ENCODE measurements around the gene ACSL5.
"Not testable (repeated sequence)": the region's sequence is repeated elsewhere in the genome, so short reads cannot be mapped to it uniquely, and the experiment has no call there.

Gene ACSL5

DNA sequence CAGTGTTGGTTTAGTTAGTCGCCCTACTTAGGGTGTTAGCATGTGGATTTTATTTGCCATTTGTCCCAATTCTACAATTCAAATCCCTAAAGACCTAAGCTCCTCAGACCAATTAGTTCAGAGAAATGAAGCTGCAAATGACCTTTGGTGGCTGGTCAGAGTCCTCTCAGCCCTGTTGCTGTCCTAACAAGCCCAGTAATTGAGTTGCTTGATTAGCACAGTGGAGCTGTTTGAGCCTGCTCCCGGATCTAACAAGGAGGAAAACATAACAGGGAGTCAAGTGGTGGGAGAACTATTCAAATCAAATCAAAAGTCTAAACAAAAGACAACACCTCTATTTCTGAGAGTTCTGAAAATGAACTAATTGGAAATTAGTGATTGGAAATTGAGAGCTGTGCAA is 50.7 kb downstream of the ACSL5 start:
- DNase-seq: no peak

DNA sequence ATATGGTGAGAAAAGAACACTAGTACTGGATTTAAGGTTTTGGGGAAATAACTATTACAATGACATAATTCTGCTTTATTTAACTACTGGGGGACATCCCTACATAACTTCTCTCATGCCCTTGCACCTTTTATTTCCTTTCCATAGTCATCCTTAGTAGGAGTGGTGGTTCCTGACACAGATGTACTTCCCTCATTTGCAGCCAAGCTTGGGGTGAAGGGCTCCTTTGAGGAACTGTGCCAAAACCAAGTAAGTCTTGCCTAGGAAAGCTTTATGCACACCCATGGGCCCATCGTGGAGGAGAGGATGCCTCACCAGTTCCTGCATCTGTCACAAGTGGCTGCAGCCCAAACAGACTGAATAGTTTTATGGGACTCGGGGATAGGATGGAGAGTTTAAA is 52.2 kb downstream of the ACSL5 start:
- DNase-seq: peak; percentile 47 to 48

DNA sequence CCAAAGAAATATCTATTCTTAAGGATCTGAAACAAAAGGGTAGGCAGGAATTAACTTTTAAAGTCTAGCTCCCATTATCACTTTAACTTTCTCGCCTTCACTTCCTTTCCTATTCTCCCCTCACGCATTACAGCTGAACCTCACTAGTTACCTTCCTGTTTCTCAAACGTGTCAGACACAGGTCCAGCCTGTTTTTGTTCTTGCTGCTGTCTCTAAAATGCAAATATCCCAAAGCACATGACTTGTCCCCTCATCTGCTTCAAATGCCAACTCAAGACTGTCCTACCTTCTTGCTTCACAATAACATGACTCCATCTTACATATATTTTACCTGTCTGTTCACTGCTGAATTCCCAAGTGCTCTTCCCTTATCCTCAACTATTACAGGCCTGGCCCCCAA is 55.2 kb downstream of the ACSL5 start:
- DNase-seq: no peak

DNA sequence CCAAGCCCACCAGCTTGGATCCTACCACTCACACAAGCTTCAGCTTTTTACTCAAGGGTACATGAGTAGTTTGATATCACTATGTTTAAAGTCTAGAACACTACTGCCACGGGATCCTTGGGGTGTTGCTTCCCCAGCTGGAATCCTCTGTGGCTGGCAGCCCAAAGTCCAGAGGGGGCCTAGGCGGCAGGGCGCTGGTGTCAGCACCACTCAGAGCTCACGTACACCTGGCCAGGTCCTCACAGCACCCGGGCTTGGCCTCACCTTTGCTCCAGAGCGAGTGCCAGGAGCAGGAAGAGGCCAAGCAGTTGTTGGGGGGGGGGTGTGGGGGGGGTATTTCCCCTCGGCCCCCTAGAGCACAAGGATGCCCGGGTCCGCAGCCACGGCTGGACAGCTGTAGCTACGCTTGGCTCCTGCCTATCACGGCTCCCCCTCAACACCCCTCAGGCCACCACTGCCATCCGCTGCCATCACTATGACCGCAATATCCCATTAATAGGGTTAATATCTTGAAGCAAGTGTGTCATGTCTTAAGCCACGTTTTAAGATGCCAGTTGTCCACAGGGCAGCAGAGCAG is 55.8 kb downstream of the ACSL5 start:
- DNase-seq: no peak

DNA sequence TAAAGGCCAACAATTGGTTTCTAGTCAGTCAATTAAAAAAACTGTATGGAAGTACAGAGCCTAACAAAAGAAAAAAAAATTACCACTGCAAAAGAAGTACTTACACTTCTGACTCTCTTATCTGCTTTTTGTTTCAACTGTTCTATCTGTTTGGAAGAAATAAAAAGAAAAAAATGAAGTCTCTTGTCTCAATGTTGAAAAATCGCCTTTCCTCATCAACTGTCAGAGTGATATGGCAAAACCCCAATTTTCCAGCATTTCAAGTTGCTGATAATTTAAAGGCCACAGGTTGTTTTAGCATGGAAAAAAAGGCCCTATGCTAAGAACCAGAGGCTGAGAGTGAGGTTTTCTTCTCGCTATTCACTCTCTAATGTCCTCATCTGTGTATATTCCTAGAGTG is 59.2 kb downstream of the ACSL5 start:
- DNase-seq: no peak

DNA sequence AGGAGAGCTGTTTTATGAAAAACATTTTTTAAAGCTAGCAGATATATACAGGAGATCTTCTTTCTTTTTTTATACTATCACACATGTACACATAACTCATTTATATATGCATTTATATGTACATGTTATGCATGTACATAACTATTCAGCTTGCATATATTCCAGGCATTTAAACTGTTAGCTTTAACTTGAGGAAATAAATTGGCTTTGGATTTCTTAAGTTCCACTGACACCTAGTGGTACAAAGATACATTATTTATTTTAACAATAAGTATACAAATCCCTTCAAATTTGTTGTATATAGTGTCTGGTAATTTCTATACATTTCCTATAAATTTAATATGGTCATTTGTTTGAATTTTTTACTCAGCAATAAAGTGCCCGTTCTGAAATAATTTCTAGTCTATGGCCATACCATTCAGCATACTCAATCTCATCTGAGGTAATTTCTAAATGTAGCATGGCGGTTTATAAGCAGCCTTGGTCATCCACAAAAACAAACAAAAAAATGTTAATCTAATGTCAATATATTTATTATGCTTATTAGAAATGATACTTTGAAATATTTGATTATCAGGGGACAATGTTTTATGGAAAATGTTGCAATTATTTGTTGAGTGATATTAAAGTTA is 61.2 kb downstream of the ACSL5 start:
- DNase-seq: peak; percentile 74 to 81

DNA sequence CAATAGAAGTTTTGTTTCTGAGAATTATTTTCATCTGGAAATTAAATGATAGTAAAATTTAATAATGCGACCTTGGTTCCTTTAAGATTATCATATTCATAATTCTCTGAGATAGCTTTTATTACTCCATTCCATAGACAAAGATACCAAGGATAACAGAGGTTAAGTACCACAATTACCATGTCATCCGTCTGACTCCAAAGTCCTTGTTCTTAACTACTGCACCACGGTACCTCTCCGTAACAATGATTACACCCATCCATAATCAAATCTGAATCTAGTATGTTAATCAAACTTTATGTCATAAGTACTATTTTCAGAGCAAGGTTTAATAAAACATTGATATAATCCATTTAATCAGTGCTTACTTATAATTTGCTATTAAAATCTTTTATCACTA is 64.4 kb downstream of the ACSL5 start:
- no peak for DNase-seq

DNA sequence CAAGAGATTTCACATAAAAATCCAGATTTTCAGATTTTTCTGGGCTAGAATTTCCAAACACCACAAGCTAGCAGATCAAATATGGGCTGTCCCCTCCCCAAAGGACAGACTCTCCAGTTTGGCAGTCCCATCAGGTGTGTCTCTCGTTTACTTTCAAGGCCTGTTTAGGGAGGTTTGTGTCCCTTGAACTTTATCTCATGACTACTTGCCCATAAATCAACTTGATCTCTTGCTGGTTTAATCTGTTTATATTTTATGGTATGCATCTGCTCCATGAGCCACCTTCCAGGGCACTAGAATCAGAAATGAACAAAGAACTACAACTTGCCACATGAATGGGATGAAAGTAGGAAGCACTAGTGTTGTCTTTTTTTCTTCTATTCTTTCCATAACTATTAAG is 67.6 kb downstream of the ACSL5 start:
- DNase-seq: no peak

DNA sequence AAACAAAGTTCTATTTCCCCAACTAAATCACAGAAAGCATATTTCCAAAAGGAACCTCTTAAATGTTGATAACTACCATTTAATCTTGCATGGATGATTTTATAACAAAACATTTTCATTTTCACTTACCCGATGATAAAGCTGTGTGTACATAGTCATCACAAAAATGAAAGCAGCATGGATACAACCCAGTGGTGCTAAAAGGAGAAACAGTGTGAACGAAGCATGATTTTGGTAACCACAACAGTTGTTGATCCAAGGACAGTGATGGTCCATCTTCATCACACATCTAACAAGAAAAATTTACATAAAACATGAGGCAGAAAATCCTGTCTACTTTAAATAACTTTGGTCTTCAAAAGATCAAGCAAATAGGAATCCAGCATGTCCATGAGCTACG is 68.1 kb downstream of the ACSL5 start:
- no peak for DNase-seq

DNA sequence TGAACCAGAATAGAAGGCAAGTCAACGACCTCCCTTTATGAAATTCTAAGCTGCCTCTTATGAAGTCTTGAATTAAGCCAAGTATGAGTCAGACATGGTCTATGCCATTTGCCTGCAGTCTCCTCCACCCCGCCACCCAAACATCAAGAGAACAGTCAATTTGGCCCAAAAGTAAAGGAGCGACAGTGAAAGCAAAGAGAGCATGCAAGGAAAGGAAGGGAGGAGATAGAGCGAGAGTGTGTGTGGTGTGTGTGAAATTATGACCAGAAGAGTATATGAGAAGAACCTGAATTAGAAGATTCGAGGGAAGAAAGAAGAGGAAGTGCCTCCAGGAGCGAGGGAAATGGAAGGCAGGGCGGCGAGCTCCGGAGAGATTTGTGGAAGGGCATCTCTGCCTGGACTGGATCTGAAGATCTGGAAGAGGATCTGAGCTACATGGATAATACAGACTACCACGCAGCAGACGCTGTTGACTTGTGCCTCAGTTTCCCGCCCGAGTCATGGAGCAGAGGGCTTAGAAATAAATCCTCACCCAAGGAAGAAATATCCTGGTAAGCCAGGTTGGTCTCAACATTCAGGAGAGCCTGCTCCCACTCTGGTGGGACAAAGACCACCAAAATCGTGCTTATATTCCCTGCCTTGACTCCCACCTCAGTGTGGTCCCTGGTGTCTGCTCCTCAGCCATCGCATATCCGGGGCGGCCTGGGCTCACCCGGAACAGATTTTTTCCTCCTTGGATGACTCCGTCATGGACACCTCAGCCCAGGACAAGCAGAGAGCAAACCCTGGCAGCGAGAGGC is 72.3 kb downstream of the ACSL5 start:
- DNase-seq: peak; percentile 66 to 75

DNA sequence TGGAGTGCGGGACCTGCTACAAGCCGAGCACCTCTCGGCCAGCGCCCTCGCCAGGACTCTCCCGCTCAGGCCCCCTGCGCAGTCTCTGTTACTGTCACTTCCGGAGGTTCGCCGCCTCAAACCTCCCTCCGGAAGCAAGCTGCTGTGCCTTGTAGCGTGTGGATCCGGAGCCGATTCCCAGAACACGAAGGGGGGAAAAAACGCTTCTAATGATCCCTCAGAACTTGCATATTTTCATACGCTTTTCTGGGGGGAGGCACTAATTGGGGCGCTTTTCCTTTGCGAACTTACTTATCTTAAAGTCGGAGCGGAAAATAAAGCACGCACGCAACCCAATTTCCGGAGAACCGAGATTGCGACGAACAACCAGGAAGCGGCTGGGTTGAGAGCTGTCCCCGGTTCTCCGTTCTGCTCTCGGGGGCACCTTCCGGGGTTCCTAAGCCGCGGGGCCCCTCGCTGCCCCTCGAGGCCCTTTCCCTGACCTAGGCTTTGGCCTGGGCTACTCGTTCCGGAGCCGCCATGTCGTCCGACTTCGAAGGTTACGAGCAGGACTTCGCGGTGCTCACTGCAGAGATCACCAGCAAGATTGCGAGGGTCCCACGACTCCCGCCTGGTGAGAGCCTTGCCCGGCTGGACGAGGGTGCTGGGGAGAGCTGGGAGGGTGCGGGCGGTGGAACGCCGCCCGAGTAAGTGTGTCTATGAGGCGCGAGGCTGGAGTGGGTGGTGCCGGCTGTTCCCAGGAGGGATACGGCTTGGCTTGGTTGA is 73.1 kb downstream of the ACSL5 start, which contains the start of the genes VTI1A and ZDHHC6:
Gene VTI1A, plus strand, starts transcription at position 361 of the 765 bp plus-strand sequence. Its CDS starts 159 bp downstream, at position 520.
Gene ZDHHC6, minus strand, starts transcription at position 60 of the 765 bp plus-strand sequence. CDS start 1,478 bp downstream, outside the sequence.
- peak; percentile 92 to 96 for DNase-seq

DNA sequence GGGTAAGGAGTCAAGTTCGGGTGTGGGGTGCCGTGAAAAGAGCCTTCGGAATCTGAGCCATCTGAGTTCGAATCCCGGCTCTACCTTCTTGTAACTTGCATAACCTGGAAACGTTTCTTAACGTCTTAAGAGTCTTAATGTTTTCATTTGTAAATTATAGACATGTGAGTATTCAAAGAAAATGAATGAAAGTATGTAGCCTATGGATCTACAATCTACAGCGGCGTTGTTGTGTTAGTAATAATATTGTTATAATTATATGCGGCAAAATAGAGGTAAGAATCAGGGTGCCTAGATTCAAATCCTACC is 73.7 kb downstream of the ACSL5 start:
- DNase-seq: peak in 1 of 2 experiments; percentile 47

DNA sequence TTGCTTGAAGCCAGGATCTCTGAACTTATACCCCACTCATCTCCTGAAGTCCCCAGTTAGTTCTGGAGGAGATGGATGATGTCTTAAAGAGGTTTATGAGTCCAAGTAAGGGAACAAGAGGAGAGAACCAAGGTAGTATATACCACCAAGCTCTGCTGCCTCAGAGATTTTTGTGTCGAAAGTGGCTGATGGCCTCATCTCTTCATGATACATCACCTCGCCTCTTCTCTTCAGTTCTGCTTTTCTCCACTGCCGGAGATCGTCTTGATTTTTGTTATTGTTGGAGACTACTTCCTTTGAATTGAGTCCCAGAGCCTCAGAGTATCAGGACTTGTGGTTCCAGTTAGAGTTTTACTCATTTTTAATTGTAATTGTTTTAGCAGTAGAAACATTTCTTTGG is 75.0 kb downstream of the ACSL5 start:
- DNase-seq: peak in 1 of 2 experiments; percentile 34

DNA sequence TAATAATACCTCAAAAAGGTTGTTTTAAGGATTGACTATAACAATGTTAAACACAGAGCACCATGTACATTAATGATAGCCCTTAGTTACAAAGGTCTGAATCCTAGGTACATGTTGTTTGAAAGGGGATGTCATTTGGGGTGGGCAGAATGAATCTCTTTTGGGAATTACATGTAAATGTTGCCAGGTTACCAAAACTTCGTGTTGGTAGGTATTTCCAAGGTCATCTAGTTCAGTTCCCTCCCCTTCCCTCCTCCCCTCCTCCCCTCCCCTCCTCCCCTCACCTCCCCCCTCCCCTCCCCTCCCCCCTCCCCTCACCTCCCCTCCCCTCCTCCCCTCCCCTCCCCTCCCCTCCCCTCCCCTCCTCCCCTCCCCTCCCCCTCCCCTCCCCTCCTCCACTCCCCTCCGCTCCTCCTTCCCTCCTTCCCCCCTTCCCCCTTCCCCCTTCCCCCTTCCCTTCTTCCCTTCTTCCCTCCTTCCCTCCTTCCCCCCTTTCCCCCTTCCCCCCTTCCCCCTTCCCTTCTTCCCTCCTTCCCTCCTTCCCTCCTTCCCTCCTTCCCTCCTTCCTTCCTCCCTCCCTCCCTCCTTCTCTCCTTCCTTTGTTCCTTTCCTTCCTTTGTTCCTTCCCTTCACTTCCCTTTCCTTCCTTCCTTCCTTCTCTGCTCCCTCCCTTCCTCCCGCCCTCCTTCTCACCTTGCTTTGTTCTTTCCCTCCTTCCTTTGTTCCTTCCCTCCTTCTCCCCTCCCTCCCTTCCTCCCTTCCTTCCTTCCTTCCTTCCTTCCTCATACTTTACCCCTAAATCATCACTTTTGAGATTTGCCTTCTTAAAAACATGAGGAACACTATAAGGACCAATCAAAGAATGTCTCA is 81.2 kb downstream of the ACSL5 start:
- DNase-seq: no peak

DNA sequence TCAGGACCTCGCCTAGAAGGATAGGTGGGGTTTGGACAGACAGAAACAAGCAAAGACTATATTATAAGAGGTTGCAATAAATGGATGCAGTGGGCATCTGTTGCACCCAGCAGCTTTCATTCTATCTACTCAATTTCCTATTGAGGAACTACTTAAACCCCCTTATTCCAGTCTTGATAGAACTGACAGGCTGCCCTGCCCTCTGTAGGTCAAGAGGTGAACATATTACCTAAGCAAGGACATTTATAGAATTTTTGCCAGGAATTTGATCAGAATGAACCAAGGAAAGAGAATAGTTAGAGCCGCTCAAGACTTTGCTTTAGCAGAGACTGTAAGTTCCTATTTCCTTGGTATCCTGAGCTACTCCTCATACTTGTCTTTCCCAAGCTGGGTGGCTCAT is 82.6 kb downstream of the ACSL5 start:
- peak; percentile 47 to 51 for DNase-seq

DNA sequence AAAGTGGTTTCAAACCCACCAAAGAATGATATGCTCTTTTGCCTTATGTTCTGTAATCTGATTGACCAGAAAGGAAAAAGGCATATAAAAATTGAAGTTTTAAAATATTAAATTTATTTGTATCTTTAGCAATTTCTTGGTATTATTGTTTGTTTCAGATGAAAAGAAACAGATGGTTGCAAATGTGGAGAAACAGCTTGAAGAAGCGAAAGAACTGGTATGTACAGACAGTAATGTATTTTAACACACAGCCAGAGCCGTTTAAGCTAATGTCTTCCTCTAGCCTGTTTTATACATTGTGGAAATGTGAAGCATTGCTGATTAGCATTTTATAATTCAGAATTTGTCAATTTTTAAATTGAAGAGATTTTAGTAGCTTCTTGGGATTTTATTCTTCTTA is 86.5 kb downstream of the ACSL5 start:
- DNase-seq: no peak

DNA sequence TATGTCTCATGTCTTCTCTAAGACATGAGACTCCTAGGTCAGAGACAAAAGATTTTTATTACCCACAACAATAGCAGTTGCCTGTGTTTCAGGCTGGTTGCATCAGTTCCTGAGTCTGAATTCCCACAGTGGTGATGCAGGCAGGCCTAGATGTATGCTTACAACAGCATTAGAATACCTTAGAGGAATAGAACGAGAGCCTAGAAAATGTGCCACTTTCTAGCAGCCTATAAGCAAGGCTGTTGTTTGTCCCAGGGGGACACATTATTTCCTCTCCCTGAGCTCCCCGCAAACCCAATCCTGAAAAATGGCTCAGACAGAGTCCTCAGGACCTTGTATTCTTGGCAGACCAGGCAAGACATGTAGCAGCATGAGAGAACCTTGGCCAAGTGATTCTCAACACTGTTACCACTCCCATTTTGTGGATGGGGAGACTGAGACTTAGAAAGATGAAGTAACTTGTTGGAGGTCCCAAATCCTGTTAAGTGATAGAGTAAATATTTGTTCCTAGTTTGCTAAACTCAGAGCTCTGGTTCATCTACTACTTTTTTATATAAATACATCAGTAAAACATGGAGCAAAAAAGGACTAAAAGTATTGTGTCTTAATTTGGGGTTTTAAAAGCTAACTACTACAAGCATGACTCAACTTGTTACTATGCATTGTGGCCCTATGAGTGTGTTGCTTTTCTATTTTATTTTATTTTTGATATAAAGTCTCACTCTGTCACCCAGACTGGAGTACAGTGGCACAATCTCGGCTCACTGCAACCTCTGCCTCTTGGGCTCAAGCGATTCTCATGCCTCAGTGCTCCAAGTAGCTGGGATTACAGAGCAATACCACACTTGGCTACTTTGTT is 87.3 kb downstream of the ACSL5 start:
- no peak for DNase-seq

DNA sequence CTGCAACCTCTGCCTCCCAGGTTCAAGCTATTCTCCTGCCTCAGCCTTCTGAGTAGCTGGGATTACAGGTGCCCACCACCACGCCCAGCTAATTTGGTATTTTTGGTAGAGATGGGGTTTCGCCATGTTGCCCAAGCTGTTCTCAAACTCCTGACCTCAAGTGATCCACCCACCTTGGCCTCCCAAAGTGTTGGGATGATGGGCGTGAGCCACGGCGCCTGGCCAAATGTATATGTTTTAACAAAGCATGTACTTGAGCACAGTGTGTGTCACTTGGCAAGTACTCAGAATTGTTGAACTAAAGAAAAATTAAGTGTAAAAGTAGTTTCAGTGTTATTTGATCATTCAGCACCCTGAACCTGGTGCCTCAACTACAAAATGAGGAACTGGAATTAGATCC is 90.2 kb downstream of the ACSL5 start:
- not testable (repeated sequence) for DNase-seq

DNA sequence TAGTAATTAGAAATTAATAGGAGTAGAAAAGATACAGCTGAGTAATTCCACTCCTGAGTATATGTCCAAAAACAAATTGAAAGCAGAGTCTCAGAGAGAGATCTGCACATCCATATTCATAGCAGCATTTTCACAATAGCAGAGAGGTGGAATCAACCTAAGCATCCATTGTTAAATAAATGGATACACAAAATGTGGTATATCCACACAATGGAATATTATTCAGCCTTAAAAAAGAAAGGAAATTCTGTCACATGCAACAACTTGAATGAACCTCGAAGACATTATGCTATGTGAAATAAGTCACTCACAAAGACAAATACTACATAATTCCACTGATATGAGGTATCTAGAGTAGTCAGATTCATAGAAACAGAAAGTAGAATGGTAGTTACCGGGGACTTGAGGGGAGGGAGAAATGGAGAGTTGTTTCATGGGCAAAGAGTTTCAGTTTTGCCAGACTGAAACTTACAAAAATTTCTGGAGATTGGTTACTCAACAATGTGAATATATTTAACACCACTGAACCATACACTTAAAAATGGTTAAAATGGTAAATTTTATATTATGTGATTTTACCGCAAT is 91.5 kb downstream of the ACSL5 start:
- DNase-seq: no peak

DNA sequence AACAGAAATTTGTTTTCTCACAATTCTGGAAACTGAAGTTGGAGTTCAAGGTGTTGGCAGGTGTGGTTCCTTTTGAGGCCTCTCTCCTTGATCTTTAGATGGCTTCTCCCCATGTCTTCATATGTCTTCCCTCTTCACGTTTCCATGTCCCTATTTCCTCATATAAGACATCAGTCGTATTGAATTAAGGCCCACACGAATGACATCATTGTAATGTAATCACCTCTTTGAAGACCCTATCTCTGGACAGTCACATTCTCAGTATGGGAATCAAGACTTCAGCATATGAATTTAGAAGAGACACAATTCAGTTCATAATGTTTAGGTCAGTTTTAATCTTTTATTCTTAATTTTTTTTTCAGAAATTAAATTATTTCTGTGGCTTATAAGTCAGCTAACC is 92.9 kb downstream of the ACSL5 start:
- DNase-seq: no peak

DNA sequence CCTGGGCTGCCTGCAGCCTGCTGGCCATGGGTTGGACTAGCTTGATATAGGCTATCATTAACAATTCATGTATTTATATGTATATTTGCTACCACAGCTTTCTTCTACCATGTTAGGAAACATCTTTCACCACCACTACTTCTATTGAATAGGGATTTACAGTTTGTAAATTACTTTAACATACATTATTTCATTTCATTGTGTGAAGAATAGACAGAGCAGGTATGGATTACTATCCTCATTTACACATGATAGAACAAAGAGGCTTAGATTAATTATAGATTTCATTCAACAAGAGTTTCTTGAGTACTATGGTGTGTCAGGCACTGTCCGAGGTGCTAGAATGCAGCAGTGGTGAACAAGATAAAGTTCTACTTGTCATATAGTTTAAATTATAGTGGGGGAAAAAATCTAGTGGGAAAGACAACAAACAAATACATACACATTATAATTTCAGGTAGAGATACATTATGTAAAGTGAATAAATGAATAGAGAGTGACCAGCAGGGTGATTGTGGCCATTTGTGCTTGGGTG is 93.7 kb downstream of the ACSL5 start:
- peak; percentile 12 to 23 for DNase-seq

Data from Kasumi-1 (cell line).